ENCODE data around the gene CAMSAP1.

Gene CAMSAP1

DNA sequence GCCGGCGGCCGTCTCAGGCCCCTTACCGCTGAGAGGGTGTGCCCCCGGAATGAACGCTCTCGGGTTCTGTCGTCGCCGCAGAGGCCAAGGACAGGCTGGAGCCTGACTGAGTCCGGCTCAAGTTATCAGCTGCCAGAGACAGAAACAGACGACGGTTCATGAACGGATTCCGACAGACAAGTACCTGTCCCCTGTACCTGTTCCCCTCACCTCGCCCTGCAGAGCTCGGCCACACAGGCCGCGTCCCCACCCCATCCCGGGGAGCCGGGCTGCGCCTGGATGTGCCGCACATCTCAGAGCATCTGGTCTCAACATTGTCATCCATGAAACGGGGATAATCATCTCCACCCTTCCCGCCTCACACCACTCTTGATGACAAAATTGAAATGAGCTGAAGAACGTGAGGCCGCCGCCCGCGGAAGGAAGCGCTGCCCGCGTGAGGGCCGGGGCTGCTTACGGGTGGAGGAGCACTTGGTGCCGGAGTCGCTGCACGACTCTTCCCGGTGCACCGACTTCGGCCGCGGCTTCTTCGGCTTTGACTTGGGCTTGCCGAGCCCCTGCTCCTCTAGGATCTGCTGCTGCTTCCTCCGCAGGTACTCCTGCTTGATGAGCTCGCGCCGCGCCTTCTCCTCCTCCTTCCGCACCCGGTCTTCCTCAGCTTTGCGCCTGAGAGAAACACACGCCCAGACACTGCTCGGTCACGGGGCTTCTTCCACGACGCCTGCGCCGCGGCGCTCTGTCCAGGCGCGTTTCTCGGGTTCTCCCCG, 89.2 kb downstream of the CAMSAP1 start:
- H3K4me2 ChIP-seq = no peak overlapping the region
- H3K27ac ChIP-seq = no peak overlapping the region
- peaks cover 99 to 100% (median 100%) of the 10 kb centered on the region in 11 experiments for H3K36me3 ChIP-seq
- no peak overlapping the region for H3K9ac ChIP-seq
- no peak overlapping the region for H3K4me3 ChIP-seq
- no peaks in the 10 kb centered on the region for H3K9me3 ChIP-seq (replicated peaks in 1 of 11)
- no peak for TF ChIP-seq Cebpa-rat (IDR thresholded peaks at IDR 0.05)
- peaks cover 0 to 78% (median 13%) of the 10 kb centered on the region in 11 experiments; a peak in 13 of 22 replicates for H4K20me1 ChIP-seq
- no peaks in the 10 kb centered on the region for H3K4me1 ChIP-seq
- H3K27me3 ChIP-seq = no peaks in the 10 kb centered on the region

DNA sequence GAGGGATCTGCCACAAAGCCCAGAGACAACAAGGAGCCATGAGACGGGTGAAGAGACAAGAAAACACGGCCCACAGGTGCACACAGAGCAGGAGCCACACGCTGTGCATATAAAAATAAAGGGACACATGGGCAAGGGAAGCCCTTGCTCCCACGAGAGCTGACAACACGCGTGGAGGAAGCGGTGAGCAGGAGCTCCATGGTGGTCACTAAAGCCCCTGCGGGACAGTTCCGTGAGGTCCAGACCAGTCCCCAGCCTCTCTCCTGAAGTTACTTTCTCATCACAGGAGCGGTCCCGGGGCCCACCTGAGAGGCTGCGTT, 90.7 kb downstream of the CAMSAP1 start:
- Histone ChIP-seq H3K27me3 (no peaks in the 10 kb centered on the region), H3K27ac (no peak overlapping the region), H3K36me3 (peaks cover 99 to 100% (median 100%) of the 10 kb centered on the region in 11 experiments), H3K9ac (no peak overlapping the region), H4K20me1 (peaks cover 0 to 71% (median 13%) of the 10 kb centered on the region in 11 experiments; a peak in 13 of 22 replicates), H3K4me3 (no peak overlapping the region), H3K4me2 (no peak overlapping the region), H3K9me3 (replicated peaks in 1 of 11) (no peaks in the 10 kb centered on the region), H3K4me1 (peaks cover 0 to 13% (median 0%) of the 10 kb centered on the region in 10 experiments; a peak in 3 of 20 replicates)
- no peak for TF ChIP-seq Cebpa-rat (IDR thresholded peaks at IDR 0.05)

DNA sequence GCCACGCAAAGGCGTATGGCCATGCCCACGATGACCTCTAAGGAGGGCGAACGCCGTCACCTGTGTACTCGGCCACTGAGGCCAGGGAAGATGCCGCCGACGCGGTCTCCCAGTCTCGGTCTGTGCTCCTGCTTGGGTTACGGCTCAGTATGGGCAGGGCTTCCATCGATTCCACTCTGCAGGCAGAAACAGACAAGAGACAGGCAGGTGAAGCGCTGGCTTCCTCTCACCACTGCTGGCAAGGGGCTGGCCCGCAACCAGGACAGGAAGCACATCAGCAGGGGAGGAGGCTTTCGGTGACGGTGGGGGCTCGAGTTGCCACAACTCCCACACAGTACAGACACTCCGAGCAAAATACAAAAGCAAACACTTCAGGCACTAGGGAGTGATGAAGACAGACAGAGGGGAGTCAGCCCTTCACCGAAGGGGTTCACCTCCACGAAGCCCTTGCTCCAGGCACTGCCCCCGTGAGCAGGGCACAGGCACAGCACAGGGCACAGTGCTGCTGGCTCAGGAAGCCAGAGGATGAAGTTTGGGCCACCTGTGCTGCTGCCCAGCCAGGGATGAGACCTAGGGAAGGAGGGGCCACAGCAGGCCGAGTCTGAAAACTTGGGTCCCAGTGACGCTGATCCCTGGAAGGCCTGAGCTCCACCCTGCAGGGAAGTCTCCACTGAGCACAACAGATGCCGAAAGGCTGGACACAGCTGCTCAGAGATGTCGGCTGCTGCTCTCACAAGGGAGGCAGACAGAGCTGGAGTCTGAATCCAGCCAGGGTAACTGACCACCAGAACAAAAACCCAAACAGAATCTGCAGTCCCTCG, 91.3 kb downstream of the CAMSAP1 start:
- Histone ChIP-seq H3K36me3 (peaks cover 99 to 100% (median 100%) of the 10 kb centered on the region in 11 experiments), H3K4me1 (peaks cover 0 to 13% (median 0%) of the 10 kb centered on the region in 10 experiments; a peak in 3 of 20 replicates), H3K9ac (no peak overlapping the region), H3K4me2 (no peak overlapping the region), H3K9me3 (replicated peaks in 1 of 11) (no peaks in the 10 kb centered on the region), H4K20me1 (peaks cover 0 to 70% (median 14%) of the 10 kb centered on the region in 11 experiments; a peak in 13 of 22 replicates), H3K4me3 (no peak overlapping the region), H3K27me3 (no peaks in the 10 kb centered on the region), H3K27ac (no peak overlapping the region)
- no peak for TF ChIP-seq Cebpa-rat (IDR thresholded peaks at IDR 0.05)

DNA sequence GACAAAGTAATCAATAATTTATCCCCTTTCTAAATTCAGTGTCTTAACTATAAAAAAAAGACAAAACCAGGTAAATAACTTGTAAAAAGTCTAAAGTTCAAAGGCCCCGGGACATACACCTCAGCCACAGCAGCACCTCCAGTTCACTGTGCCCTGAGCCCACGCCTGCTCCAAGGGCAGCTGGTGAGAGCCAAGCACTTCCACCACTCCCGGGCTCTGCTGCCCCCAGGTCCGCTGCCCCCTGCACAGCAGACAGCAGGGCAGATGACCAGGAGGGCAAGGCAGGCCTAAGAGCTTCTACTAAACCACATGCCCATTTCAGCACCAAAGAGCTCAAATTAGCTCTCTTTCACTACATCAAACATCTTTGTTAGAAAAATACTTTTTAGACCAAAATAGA, 91.9 kb downstream of the CAMSAP1 start:
- no peak overlapping the region for H3K4me3 ChIP-seq
- H3K36me3 ChIP-seq = peaks cover 99 to 100% (median 100%) of the 10 kb centered on the region in 11 experiments
- peaks cover 0 to 13% (median 0%) of the 10 kb centered on the region in 10 experiments; a peak in 3 of 20 replicates for H3K4me1 ChIP-seq
- no peaks in the 10 kb centered on the region for H3K27me3 ChIP-seq
- H4K20me1 ChIP-seq = peaks cover 0 to 64% (median 14%) of the 10 kb centered on the region in 11 experiments; a peak in 14 of 22 replicates
- no peaks in the 10 kb centered on the region for H3K9me3 ChIP-seq (replicated peaks in 1 of 11)
- H3K9ac ChIP-seq = no peak overlapping the region
- H3K27ac ChIP-seq = no peak overlapping the region
- no peak for TF ChIP-seq Cebpa-rat (IDR thresholded peaks at IDR 0.05)
- H3K4me2 ChIP-seq = no peak overlapping the region

DNA sequence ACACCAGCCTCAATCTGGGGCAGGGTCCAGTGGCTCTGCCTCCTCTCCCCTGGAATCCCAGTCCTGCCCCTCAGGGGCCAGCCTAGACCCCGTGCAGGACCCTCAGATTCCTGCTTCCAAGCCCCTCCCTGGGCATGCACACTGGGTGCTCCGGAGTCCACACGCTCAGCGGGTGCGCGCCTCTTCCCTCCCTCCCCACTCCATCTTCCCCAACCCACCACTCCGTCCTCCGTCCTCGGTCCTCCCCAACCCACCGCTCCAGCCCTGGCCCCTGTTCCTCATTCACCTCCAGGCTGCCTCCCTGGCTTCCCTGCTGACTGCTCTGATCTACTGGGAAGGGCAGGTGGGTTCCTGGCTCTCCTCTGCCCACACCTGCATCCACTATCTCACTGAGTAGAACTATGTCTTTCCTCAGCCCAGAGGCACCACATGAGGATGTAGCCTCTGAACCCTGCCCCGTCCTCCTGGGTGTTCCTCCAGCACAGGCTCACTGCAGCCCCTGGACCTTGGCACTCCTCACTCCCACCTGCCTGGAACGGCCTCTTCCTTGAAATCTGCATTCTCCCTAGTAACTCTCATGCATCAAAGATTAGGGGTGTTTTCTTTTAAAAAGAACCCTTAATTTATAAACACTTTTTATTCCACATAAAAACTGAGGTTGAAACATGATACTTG, 92.8 kb downstream of the CAMSAP1 start:
- peaks cover 0 to 13% (median 0%) of the 10 kb centered on the region in 10 experiments; a peak in 3 of 20 replicates for H3K4me1 ChIP-seq
- H3K9me3 ChIP-seq (replicated peaks in 1 of 11) = no peaks in the 10 kb centered on the region
- no peak overlapping the region for H3K9ac ChIP-seq
- H3K4me2 ChIP-seq = no peak overlapping the region
- no peak for TF ChIP-seq Cebpa-rat (IDR thresholded peaks at IDR 0.05)
- no peak overlapping the region for H3K4me3 ChIP-seq
- H3K27ac ChIP-seq = no peak overlapping the region
- H3K27me3 ChIP-seq = no peaks in the 10 kb centered on the region
- peaks cover 0 to 65% (median 15%) of the 10 kb centered on the region in 11 experiments; a peak in 14 of 22 replicates for H4K20me1 ChIP-seq
- H3K36me3 ChIP-seq = peaks cover 97 to 100% (median 100%) of the 10 kb centered on the region in 11 experiments

DNA sequence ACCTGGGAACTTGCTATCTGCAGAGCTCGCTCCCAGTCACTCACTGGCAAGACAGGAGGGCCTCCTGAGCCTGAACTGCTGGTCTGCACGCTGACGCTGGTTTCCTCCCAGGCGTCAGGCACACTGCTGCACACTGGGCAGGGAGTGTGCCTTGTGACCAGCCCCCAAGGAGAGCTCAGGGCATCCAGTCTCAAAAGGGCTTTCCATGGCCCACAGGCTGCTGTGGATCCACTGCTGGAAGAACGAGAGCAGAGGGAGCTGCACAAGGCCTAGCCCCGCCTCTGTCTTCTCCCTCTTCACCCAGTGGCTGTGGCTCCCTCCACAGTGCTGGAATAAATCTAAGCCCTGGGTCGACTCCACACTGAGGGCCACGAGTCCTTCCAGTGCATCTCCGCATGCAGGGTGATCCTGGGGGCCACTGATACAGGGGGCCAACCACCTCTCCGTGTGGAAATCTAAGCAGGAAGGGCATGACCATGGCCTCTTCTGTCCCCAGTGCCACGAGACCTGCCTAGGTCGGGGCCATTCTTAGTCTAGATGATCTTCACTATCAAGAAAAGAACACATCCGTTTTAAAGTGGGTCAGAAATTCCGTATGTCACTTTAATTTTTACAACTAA, 93.6 kb downstream of the CAMSAP1 start:
- peaks cover 0 to 13% (median 0%) of the 10 kb centered on the region in 10 experiments; a peak in 3 of 20 replicates for H3K4me1 ChIP-seq
- no peak overlapping the region for H3K4me3 ChIP-seq
- no peaks in the 10 kb centered on the region for H3K27me3 ChIP-seq
- H3K27ac ChIP-seq = no peak overlapping the region
- no peak overlapping the region for H3K4me2 ChIP-seq
- no peaks in the 10 kb centered on the region for H3K9me3 ChIP-seq (replicated peaks in 1 of 11)
- H3K36me3 ChIP-seq = peaks cover 90 to 100% (median 99%) of the 10 kb centered on the region in 11 experiments
- TF ChIP-seq Cebpa-rat (IDR thresholded peaks at IDR 0.05) = no peak
- no peak overlapping the region for H3K9ac ChIP-seq
- H4K20me1 ChIP-seq = peaks cover 0 to 62% (median 16%) of the 10 kb centered on the region in 11 experiments; a peak in 14 of 22 replicates

DNA sequence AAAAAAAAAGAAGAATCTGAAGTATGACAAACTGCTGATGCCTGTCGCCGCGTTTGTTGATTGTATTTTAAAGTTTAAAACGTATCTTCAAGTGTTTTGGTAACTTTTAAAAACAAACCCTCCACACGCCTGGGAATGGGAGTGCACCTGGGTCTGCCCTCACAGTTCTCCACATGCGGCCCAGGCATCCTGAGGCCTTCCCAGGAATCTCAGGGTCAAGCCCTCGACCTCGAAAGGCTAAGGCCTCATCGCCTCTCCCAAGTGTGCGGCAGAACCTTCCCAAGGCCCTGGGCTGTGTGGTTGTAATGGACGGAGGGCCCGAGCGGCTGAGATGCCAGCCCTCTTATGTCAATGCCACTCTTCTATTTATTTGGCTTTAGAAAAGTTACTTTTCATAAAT, 94.4 kb downstream of the CAMSAP1 start:
- Histone ChIP-seq H3K4me3 (no peak overlapping the region), H3K4me2 (no peak overlapping the region), H3K27me3 (no peaks in the 10 kb centered on the region), H3K27ac (no peak overlapping the region), H3K4me1 (peaks cover 0 to 13% (median 0%) of the 10 kb centered on the region in 10 experiments; a peak in 3 of 20 replicates), H4K20me1 (peaks cover 0 to 54% (median 16%) of the 10 kb centered on the region in 11 experiments; a peak in 14 of 22 replicates), H3K9me3 (replicated peaks in 1 of 11) (no peaks in the 10 kb centered on the region), H3K9ac (no peak overlapping the region), H3K36me3 (peaks cover 82 to 100% (median 91%) of the 10 kb centered on the region in 11 experiments)
- TF ChIP-seq Cebpa-rat (IDR thresholded peaks at IDR 0.05) = no peak

DNA sequence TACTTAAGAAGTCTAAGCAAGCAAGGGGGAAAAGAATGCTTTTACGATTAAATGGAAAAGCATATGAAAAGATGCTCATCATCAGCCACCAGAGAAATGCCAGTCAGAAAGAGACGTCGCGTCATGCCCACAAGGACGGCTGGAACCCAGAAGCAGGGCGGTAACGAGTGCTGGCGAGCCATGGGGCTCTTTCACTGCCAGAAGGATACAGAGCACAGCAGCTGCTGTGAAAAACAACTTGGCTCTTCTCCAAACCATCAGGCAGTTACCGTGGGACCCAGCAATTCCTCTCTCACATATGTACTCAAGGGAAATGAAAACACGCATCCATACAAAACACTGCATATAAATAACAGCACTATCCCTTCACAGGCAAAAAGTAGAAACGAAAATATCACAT, 95.5 kb downstream of the CAMSAP1 start:
- H3K4me1 ChIP-seq = peaks cover 0 to 14% (median under 1%) of the 10 kb centered on the region in 10 experiments; a peak in 6 of 20 replicates
- peaks cover 70 to 93% (median 82%) of the 10 kb centered on the region in 11 experiments for H3K36me3 ChIP-seq
- no peak overlapping the region for H3K27ac ChIP-seq
- no peak for TF ChIP-seq Cebpa-rat (IDR thresholded peaks at IDR 0.05)
- no peaks in the 10 kb centered on the region for H3K9me3 ChIP-seq (replicated peaks in 1 of 11)
- peaks cover 0 to 61% (median 16%) of the 10 kb centered on the region in 11 experiments; a peak in 16 of 22 replicates for H4K20me1 ChIP-seq
- no peak overlapping the region for H3K4me3 ChIP-seq
- no peaks in the 10 kb centered on the region for H3K27me3 ChIP-seq
- H3K4me2 ChIP-seq = no peak overlapping the region
- no peak overlapping the region for H3K9ac ChIP-seq
